ENCODE measurements around the gene IGSF3.

The IGSF3 gene

GRCh38 chr1:116532671-116533428, 134.7 kb downstream of the IGSF3 start:
- no peak for ATAC-seq
- TF ChIP-seq ZFP3 (CRISPR knock-in tag; IDR thresholded peaks at IDR 0.05) (no peak), ESRRG (CRISPR knock-in tag; IDR thresholded peaks at IDR 0.05) (no peak), ZFP30 (CRISPR knock-in tag; IDR thresholded peaks at IDR 0.05) (no peak), GLIS3 (CRISPR knock-in tag; IDR thresholded peaks at IDR 0.05) (no peak), OSR1 (CRISPR knock-in tag; IDR thresholded peaks at IDR 0.05) (no peak), ZNF565 (CRISPR knock-in tag; conservative IDR thresholded peaks at IDR 0.05; ENCODE audit: low read depth) (no peak), CSRNP3 (CRISPR knock-in tag; IDR thresholded peaks at IDR 0.05) (no peak), POU6F1 (CRISPR knock-in tag; IDR thresholded peaks at IDR 0.05; ENCODE audit: borderline replicate concordance, low read depth) (no peak), ZC3H10 (CRISPR knock-in tag; IDR thresholded peaks at IDR 0.05) (no peak), SNAI2 (CRISPR knock-in tag; IDR thresholded peaks at IDR 0.05) (no peak), ZNF70 (CRISPR knock-in tag; IDR thresholded peaks at IDR 0.05) (no peak), PATZ1 (CRISPR knock-in tag; IDR thresholded peaks at IDR 0.05; ENCODE audit: borderline replicate concordance) (no peak), TSHZ2 (CRISPR knock-in tag; IDR thresholded peaks at IDR 0.05) (no peak), BACH2 (CRISPR knock-in tag; IDR thresholded peaks at IDR 0.05; ENCODE audit: borderline replicate concordance) (no peak), CREB5 (CRISPR knock-in tag; IDR thresholded peaks at IDR 0.05; ENCODE audit: low read depth) (no peak), TOX (CRISPR knock-in tag; IDR thresholded peaks at IDR 0.05; ENCODE audit: borderline replicate concordance) (no peak)

- no peak for TF ChIP-seq TCF4 (CRISPR knock-in tag; IDR thresholded peaks at IDR 0.05; ENCODE audit: borderline replicate concordance)
- no peak for TF ChIP-seq RARB (CRISPR knock-in tag; IDR thresholded peaks at IDR 0.05)
- TF ChIP-seq CSRNP3 (CRISPR knock-in tag; IDR thresholded peaks at IDR 0.05): no peak
- no peak for TF ChIP-seq TOX (CRISPR knock-in tag; IDR thresholded peaks at IDR 0.05; ENCODE audit: borderline replicate concordance)
Measured at GRCh38 chr1:116531917-116532316, 135.6 kb downstream of the IGSF3 start.

GRCh38 chr1:116529681-116530080, 137.9 kb downstream of the IGSF3 start:
- ATAC-seq: no peak; the same call in 1 of the 3 replicates
- TF ChIP-seq CREB5 (CRISPR knock-in tag; IDR thresholded peaks at IDR 0.05; ENCODE audit: low read depth) (no peak), RARB (CRISPR knock-in tag; IDR thresholded peaks at IDR 0.05) (no peak), ZFP30 (CRISPR knock-in tag; IDR thresholded peaks at IDR 0.05) (no peak), CSDC2 (CRISPR knock-in tag; IDR thresholded peaks at IDR 0.05) (no peak), ZFP3 (CRISPR knock-in tag; IDR thresholded peaks at IDR 0.05) (no peak), SNAI2 (CRISPR knock-in tag; IDR thresholded peaks at IDR 0.05) (no peak), ZC3H10 (CRISPR knock-in tag; IDR thresholded peaks at IDR 0.05) (no peak), ESRRG (CRISPR knock-in tag; IDR thresholded peaks at IDR 0.05) (no peak), CSRNP3 (CRISPR knock-in tag; IDR thresholded peaks at IDR 0.05) (no peak), ARNTL (CRISPR knock-in tag; IDR thresholded peaks at IDR 0.05; ENCODE audit: borderline replicate concordance, low read depth) (no peak), ZNF8 (CRISPR knock-in tag; IDR thresholded peaks at IDR 0.05) (no peak), ISL1 (CRISPR knock-in tag; IDR thresholded peaks at IDR 0.05) (no peak; the same call in 1 of the 2 replicates), PPARA (CRISPR knock-in tag; IDR thresholded peaks at IDR 0.05; ENCODE audit: borderline replicate concordance) (no peak), TOX (CRISPR knock-in tag; IDR thresholded peaks at IDR 0.05; ENCODE audit: borderline replicate concordance) (no peak), OSR1 (CRISPR knock-in tag; IDR thresholded peaks at IDR 0.05) (no peak), BACH2 (CRISPR knock-in tag; IDR thresholded peaks at IDR 0.05; ENCODE audit: borderline replicate concordance) (no peak)

More at GRCh38 chr1:116531917-116532316, 135.6 kb downstream of the IGSF3 start:
- no peak for ATAC-seq

Measured in SK-N-SH treated with all-trans-retinoic acid at 6 μM for 48 hours (cell line).